Neural progenitor cell (in vitro differentiated cells): ENCODE measurements around the gene HES6. TPM values are rescaled to one million over a fixed set of nuclear protein-coding genes. Genes with fewer than 3 reads are reported as not detected.

Experiments
- DNase-seq: peaks from one replicate; pipeline ENCODE4 v3.0.0-alpha.2; 2016; ENCODE audit warnings: low spot score
- H2AFZ ChIP-seq: fragments of 200-600 bp; sonication (generic); replicated peaks from 2 replicates; pipeline ENCODE4 v1.6.1; 2016; ENCODE audit warnings: antibody characterized with exemption
- H3F3A ChIP-seq: fragments of 200-600 bp; sonication (generic); 2 replicates; pipeline ENCODE4 v1.6.1; 2016; ENCODE audit warnings: antibody characterized with exemption, low read depth
- H3K27ac ChIP-seq: fragments of 200-600 bp; sonication (generic); 2 replicates; pipeline ENCODE4 v1.5.1; 2016; ENCODE audit warnings: mild to moderate bottlenecking
- H3K27me3 ChIP-seq: fragments of 200-600 bp; sonication (generic); 2 replicates; pipeline ENCODE4 v1.6.1; 2016; ENCODE audit warnings: mild to moderate bottlenecking, moderate library complexity
- H3K36me3 ChIP-seq: fragments of 200-600 bp; sonication (generic); 2 replicates; pipeline ENCODE4 v1.5.1; 2016
- H3K4me1 ChIP-seq: fragments of 200-600 bp; sonication (generic); 2 replicates; pipeline ENCODE4 v1.6.1; 2016; ENCODE audit warnings: mixed run types
- H3K4me2 ChIP-seq: fragments of 200-600 bp; sonication (generic); 2 replicates; pipeline ENCODE4 v1.6.1; 2016
- H3K4me3 ChIP-seq: fragments of 200-600 bp; sonication (generic); 2 replicates; pipeline ENCODE4 v1.5.1; 2016
- H3K79me2 ChIP-seq: fragments of 200-600 bp; sonication (generic); 2 replicates; pipeline ENCODE4 v1.6.1; 2016; ENCODE audit warnings: low read depth
- H3K9ac ChIP-seq: fragments of 200-600 bp; sonication (generic); 2 replicates; pipeline ENCODE4 v1.6.1; 2016
- H3K9me3 ChIP-seq: fragments of 200-600 bp; sonication (generic); 2 replicates; pipeline ENCODE4 v1.5.1; 2016; ENCODE audit warnings: low read depth
- H4K20me1 ChIP-seq: fragments of 200-600 bp; sonication (generic); 2 replicates; pipeline ENCODE4 v1.6.1; 2016; ENCODE audit warnings: low read depth
- H3K27ac Mint-ChIP-seq: 3 replicates; pipeline ENCODE4 v1.8.0; 2021; ENCODE audit warnings: mixed read lengths
- H3K27me3 Mint-ChIP-seq: 2 replicates; pipeline ENCODE4 v1.8.0; 2022; ENCODE audit warnings: low read depth, mild to moderate bottlenecking, inconsistent platforms, moderate library complexity, mixed read lengths; ENCODE audit not compliant: insufficient read depth
- H3K36me3 Mint-ChIP-seq: 3 replicates; pipeline ENCODE4 v1.8.0; 2021; ENCODE audit warnings: mixed read lengths
- H3K4me1 Mint-ChIP-seq: 3 replicates; pipeline ENCODE4 v1.8.0; 2021; ENCODE audit warnings: mixed read lengths
- H3K4me3 Mint-ChIP-seq: 3 replicates; pipeline ENCODE4 v1.8.0; 2021; ENCODE audit warnings: mild to moderate bottlenecking, moderate library complexity, mixed read lengths
- H3K9me3 Mint-ChIP-seq: 3 replicates; pipeline ENCODE4 v1.8.0; 2020; ENCODE audit warnings: mixed read lengths
- EZH2 ChIP-seq: fragments of 200-600 bp; sonication (generic); IDR thresholded peaks from 2 replicates; pipeline ENCODE4 v1.6.1; 2017; ENCODE audit warnings: antibody characterized with exemption, mild to moderate bottlenecking, moderate library complexity
- EZH2phosphoT487 ChIP-seq: fragments of 200-600 bp; sonication (generic); IDR thresholded peaks from 2 replicates; pipeline ENCODE4 v1.6.1; 2017; ENCODE audit warnings: antibody characterized with exemption
- total RNA-seq: library from RNA; depleted of rRNA; stranded (reverse); fragments of >200 nt; gene quantifications from 2 replicates; pipeline ENCODE4 v1.2.3, GENCODE V29; 2015; ENCODE audit warnings: low replicate concordance
- TF ChIP-seq, protein P1 (sequence below): fragments of 200-600 bp; sonication (generic); IDR thresholded peaks from 2 replicates; pipeline ENCODE4 v1.5.1; 2017; ENCODE audit warnings: antibody characterized with exemption, mild to moderate bottlenecking

Gene HES6
- total RNA-seq, 1 donor from 2014 or later, result 5.3 TPM

GRCh38 chr2:238247841-238248453 lies 8.1 kb upstream of the HES6 start:
- Histone ChIP-seq H2AFZ (no peak overlapping the region), H3K79me2 (no peaks in the 10 kb centered on the region), H3K36me3 (no peaks in the 10 kb centered on the region), H3K4me1 (no peaks in the 10 kb centered on the region), H3K27me3 (no peaks in the 10 kb centered on the region), H3F3A (peaks cover 11% of the 10 kb centered on the region), H3K9me3 (no peaks in the 10 kb centered on the region), H3K9ac (no peak overlapping the region), H3K4me2 (no peak overlapping the region), H3K4me3 (no peak overlapping the region), H4K20me1 (no peaks in the 10 kb centered on the region), H3K27ac (no peak overlapping the region)
- Mint-ChIP-seq H3K4me3 (no peak overlapping the region), H3K4me1 (peaks cover 4% of the 10 kb centered on the region), H3K9me3 (no peaks in the 10 kb centered on the region), H3K27ac (no peak overlapping the region), H3K27me3 (peaks cover under 1% of the 10 kb centered on the region), H3K36me3 (peaks cover 11% of the 10 kb centered on the region)
- no peak for DNase-seq
- TF ChIP-seq, protein P1, sequence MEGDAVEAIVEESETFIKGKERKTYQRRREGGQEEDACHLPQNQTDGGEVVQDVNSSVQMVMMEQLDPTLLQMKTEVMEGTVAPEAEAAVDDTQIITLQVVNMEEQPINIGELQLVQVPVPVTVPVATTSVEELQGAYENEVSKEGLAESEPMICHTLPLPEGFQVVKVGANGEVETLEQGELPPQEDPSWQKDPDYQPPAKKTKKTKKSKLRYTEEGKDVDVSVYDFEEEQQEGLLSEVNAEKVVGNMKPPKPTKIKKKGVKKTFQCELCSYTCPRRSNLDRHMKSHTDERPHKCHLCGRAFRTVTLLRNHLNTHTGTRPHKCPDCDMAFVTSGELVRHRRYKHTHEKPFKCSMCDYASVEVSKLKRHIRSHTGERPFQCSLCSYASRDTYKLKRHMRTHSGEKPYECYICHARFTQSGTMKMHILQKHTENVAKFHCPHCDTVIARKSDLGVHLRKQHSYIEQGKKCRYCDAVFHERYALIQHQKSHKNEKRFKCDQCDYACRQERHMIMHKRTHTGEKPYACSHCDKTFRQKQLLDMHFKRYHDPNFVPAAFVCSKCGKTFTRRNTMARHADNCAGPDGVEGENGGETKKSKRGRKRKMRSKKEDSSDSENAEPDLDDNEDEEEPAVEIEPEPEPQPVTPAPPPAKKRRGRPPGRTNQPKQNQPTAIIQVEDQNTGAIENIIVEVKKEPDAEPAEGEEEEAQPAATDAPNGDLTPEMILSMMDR, result no peak
- TF ChIP-seq EZH2phosphoT487, result no peak
- TF ChIP-seq EZH2, result no peak

DNA sequence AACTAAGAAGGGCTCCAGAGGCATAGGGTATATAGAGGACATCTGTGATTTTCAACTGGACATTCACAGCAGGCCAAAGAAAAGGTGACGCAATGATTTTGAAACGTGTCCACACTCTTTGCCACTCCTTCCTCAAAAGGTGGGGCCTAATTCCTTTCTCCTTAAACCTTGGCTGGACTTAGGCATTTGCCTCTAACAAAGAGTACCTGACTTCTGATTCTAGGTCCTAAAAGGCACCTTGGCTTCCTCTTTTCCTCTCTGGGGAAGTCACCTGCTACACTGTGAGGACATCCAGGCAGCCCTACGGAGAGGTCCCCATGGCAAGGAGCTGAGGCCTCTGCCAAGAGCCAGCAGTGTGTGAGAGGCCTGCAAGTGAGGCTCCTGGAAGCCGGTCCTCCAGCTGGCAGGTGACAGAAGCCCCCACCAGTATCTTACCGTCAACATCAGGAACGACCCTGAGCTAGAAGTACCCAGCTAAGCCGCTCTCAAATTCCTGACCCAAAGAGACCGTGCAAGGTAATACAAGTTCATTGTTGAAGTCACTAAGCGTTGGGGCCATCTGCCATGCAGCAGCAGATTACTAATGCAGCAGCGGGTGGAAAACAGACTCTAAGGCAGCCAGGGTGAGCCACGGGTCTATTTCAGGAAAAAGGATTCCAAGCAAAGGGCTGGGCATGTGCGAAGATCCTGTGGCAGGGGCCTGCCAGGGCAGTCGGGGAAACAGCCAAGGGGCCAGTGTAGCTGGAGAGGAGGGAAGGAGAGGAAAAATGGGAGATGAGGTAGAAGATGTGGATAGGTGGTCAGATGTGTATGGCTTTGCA lies 7.4 kb upstream of the HES6 start:
- Histone ChIP-seq H4K20me1 (no peaks in the 10 kb centered on the region), H3K4me3 (no peak overlapping the region), H3K36me3 (no peaks in the 10 kb centered on the region), H3K27me3 (peaks cover 5% of the 10 kb centered on the region), H3K4me2 (no peak overlapping the region), H2AFZ (no peak overlapping the region), H3K27ac (no peak overlapping the region), H3F3A (peaks cover 17% of the 10 kb centered on the region), H3K4me1 (no peaks in the 10 kb centered on the region), H3K79me2 (no peaks in the 10 kb centered on the region), H3K9ac (no peak overlapping the region), H3K9me3 (no peaks in the 10 kb centered on the region)
- H3K4me3 Mint-ChIP-seq, result no peak overlapping the region
- H3K27ac Mint-ChIP-seq, result peak overlapping the region; percentile 35
- no peaks in the 10 kb centered on the region for H3K27me3 Mint-ChIP-seq
- H3K4me1 Mint-ChIP-seq, result peaks cover 9% of the 10 kb centered on the region
- H3K36me3 Mint-ChIP-seq, result peaks cover 11% of the 10 kb centered on the region
- TF ChIP-seq EZH2, result no peak
- TF ChIP-seq, protein P1, result no peak
- no peak for TF ChIP-seq EZH2phosphoT487
- H3K9me3 Mint-ChIP-seq, result no peaks in the 10 kb centered on the region
- DNase-seq, result no peak

GRCh38 chr2:238244151-238244550 lies 4.3 kb upstream of the HES6 start:
- no peaks in the 10 kb centered on the region for H3K9me3 ChIP-seq
- peaks cover 11% of the 10 kb centered on the region for H3K36me3 Mint-ChIP-seq
- H3F3A ChIP-seq, result peaks cover 39% of the 10 kb centered on the region
- H3K9me3 Mint-ChIP-seq, result no peaks in the 10 kb centered on the region
- H3K4me3 ChIP-seq, result no peak overlapping the region
- no peak overlapping the region for H3K4me2 ChIP-seq
- H3K4me3 Mint-ChIP-seq, result no peak overlapping the region
- no peak overlapping the region for H2AFZ ChIP-seq
- no peak overlapping the region for H3K27ac Mint-ChIP-seq
- H3K27me3 ChIP-seq, result peaks cover 31% of the 10 kb centered on the region
- no peaks in the 10 kb centered on the region for H3K36me3 ChIP-seq
- H3K9ac ChIP-seq, result no peak overlapping the region
- peaks cover 6% of the 10 kb centered on the region for H3K4me1 ChIP-seq
- no peaks in the 10 kb centered on the region for H4K20me1 ChIP-seq
- TF ChIP-seq EZH2phosphoT487, result no peak
- no peak for TF ChIP-seq EZH2
- TF ChIP-seq, protein P1, result no peak
- DNase-seq, result no peak
- H3K27me3 Mint-ChIP-seq, result peaks cover 7% of the 10 kb centered on the region
- H3K4me1 Mint-ChIP-seq, result peaks cover 19% of the 10 kb centered on the region
- H3K79me2 ChIP-seq, result no peaks in the 10 kb centered on the region
- no peak overlapping the region for H3K27ac ChIP-seq
